Measurements from ENCODE around the gene POFUT1.
"Not testable (repeated sequence)": the region's sequence is repeated elsewhere in the genome, so short reads cannot be mapped to it uniquely, and the experiment has no call there.

Gene POFUT1

GRCh38 chr20:32189691-32190615, 17.7 kb upstream of the POFUT1 start:
- peak; percentile 16 to 46 for DNase-seq

- no peak for DNase-seq
Measured at GRCh38 chr20:32190616-32191415, 16.9 kb upstream of the POFUT1 start.

GRCh38 chr20:32191422-32191821, 16.3 kb upstream of the POFUT1 start:
- DNase-seq, result no peak

GRCh38 chr20:32191873-32192272, 15.8 kb upstream of the POFUT1 start:
- no peak for DNase-seq

- no peak for DNase-seq
Measured at GRCh38 chr20:32192698-32193097, 15.0 kb upstream of the POFUT1 start.

GRCh38 chr20:32193336-32193735, 14.3 kb upstream of the POFUT1 start:
- not testable (repeated sequence) for DNase-seq

- no peak for DNase-seq
Measured at GRCh38 chr20:32193996-32194395, 13.7 kb upstream of the POFUT1 start.

- DNase-seq, result no peak
Measured at GRCh38 chr20:32195581-32195980, 12.1 kb upstream of the POFUT1 start.

GRCh38 chr20:32196613-32197012, 11.1 kb upstream of the POFUT1 start:
- DNase-seq, result not testable (repeated sequence)

- not testable (repeated sequence) for DNase-seq
Measured at GRCh38 chr20:32197136-32197535, 10.5 kb upstream of the POFUT1 start.

- no peak for DNase-seq
Measured at GRCh38 chr20:32199006-32199405, 8.7 kb upstream of the POFUT1 start.

- DNase-seq, result no peak
Measured at GRCh38 chr20:32201296-32201976, 6.2 kb upstream of the POFUT1 start.

GRCh38 chr20:32201977-32202363, 5.7 kb upstream of the POFUT1 start:
- no peak for DNase-seq

- no peak for DNase-seq
Measured at GRCh38 chr20:32203356-32204204, 4.1 kb upstream of the POFUT1 start.

GRCh38 chr20:32204205-32205109, 3.2 kb upstream of the POFUT1 start:
- no peak for DNase-seq

- DNase-seq, result no peak
Measured at GRCh38 chr20:32205110-32205842, 2.4 kb upstream of the POFUT1 start.

GRCh38 chr20:32205843-32206759, 1.6 kb upstream of the POFUT1 start:
- no peak for DNase-seq

- no peak for DNase-seq
Measured at GRCh38 chr20:32206760-32207625, 687 bp upstream of the POFUT1 start.
